GM19324 (cell line): ENCODE measurements around the gene ORAI3.

Source experiments
- ATAC-seq: cut with Tn5 transposase; IDR thresholded peaks from one replicate; pipeline ENCODE4 v1.9.1; 2021; ENCODE audit warnings: mild to moderate bottlenecking, moderate library complexity; ENCODE audit not compliant: unreplicated experiment, low FRiP score

Gene ORAI3

DNA sequence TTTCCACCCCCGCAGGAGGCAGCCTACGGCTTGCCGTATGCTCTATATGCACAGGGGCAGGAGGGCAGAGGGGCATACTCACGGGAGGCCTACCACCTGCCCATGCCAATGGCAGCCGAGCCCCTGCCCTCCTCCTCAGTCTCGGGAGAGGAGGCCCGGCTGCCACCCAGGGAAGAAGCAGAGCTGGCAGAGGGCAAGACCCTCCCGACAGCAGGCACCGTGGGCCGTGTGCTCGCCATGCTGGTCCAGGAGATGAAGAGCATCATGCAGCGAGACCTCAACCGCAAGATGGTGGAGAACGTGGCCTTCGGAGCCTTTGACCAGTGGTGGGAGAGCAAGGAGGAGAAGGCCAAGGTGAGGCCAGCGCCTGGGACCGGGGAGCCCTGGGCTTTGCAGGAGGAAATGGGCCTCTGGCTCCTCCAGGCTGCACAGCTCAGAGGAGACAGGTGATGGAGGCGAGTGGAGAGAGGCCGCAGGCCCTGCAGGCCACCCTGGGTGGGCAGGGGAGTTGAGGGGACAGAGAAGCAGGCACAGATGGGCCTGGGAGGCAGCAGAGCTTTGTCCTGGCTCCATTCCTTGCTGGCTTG, 17.3 kb downstream of the ORAI3 start:
- ATAC-seq, result no peak

GRCh38 chr16:30967795-30968194, 18.9 kb downstream of the ORAI3 start:
- no peak for ATAC-seq

GRCh38 chr16:30969246-30969842, 20.5 kb downstream of the ORAI3 start:
- ATAC-seq, result no peak

GRCh38 chr16:30971298-30971697, 22.4 kb downstream of the ORAI3 start:
- ATAC-seq, result no peak

DNA sequence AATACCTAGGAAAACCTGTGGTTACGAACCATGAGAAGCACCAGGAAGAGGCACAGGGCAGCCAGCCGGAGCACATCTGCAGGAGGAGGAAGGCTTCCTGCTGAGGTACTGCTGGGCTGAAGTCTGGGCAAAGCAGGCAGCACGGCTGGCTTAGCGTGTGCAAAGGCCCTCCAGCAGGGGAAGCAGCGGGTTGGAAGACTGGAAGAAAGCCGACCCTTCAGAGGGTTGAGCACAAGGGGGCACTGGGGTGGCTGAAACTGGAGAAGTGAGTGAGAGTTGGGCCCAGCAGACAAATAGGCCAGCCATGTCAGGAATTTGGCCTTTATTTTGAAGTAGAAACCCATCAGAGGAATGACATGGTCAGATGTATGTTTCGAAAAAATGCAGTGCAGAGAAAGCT, 24.0 kb downstream of the ORAI3 start:
- ATAC-seq, result no peak

GRCh38 chr16:30974348-30974747, 25.5 kb downstream of the ORAI3 start:
- no peak for ATAC-seq

- ATAC-seq, result no peak
These were observed 27.6 kb downstream of the ORAI3 start for GRCh38 chr16:30976486-30976885.

DNA sequence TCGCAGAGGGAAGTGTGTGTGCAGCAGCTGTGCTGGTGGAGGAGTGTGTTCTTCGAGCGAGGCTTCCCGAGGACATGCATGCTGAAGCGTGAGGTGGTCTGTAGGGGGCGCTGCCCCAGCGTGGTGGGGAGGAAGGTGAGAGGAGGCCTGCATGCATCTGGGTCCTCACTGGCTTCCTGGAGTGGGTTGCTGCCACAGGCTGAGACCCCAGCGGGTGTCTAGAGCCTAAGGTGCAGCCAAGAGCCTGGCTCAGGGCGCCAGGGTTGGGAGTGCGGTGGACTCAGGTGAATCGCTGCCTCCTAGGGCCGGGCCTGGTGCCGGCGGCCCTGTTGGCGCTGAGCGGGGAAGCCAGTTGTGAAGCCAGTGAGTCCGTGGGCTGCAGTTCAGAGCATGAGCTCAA, 28.6 kb downstream of the ORAI3 start:
- ATAC-seq, result no peak

GRCh38 chr16:30979170-30980022, 30.5 kb downstream of the ORAI3 start:
- no peak for ATAC-seq

DNA sequence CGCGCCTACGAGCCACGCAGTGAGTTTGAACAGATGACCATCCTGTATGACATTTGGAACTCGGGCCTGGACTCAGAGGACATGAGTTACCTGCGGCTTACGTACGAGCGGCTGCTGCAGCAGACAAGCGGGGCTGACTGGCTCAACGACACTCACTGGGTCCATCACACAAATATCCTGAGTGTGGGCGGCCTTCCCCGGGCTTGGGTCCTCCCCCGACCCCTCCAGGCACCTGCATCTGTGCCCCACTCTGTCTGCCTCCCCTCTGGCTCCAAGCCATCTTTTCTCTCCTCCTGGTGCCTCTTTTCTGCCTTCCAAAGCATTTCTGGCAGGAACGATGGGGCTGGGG, 31.1 kb downstream of the ORAI3 start:
- no peak for ATAC-seq

DNA sequence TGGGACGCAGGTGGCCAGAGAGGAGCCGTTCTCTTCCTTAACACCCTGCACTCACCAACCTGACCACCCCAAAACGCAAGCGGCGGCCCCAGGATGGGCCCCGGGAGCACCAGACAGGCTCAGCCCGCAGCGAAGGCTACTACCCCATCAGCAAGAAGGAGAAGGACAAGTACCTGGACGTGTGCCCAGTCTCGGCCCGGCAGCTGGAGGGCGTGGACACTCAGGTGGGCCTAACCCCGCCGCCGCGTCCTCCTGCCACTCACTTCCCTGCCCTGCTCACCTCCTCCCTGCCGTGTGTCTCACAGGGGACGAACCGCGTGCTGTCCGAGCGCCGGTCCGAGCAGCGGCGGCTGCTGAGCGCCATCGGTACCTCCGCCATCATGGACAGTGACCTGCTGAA, 31.6 kb downstream of the ORAI3 start:
- no peak for ATAC-seq

DNA sequence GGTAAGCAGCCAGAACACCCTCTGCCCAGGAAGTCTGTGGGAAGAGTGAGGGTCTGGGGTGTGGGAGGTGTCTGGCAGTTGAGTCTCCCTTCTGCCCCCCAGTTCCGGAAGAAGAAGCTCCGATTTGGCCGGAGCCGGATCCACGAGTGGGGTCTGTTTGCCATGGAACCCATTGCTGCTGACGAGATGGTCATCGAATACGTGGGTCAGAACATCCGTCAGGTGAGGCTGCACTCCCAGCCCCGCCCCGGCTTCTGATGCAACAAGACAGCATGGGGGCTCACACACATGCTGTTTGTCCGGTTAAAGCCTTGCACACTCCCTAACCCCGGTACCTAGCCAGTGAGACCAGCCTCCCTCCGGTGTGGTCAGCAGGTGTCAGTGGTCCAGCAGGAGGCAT, 32.1 kb downstream of the ORAI3 start:
- no peak for ATAC-seq

DNA sequence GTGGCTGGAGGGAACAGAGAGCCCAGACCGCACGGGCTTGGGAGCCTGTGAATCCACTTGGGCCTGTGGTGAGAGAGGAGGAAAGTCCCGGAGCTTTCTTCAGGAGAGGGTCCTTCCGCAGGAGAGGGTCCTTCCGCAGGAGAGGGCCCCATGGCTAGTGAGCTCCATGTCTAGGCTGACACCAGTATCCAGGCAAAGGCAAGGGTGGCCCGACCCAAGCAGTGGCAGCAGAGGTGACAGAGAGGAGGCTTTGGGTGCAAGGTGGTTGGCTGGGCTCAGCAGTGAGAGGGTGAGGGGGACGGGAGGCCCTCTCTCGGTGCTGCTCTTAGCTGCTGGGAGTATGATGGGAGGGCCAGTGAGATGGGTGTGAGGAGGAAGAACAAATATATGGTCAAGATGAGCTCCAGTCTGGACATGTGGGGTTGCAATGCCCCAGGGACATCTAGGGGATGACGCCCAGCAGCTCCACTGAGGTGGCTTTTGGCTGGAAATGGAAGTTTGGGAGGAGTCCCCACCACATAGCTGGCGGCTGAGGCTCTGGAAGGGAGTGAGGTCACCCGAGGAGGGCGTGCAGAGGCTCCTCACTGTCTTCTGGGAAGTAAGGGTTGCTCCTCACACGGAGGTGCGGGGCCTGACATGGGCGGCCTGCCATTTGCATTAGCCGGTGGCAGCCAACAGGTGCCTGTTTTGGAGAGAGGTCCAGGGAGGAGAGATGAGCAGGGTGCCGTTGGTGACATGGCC, 33.9 kb downstream of the ORAI3 start:
- ATAC-seq, result no peak

DNA sequence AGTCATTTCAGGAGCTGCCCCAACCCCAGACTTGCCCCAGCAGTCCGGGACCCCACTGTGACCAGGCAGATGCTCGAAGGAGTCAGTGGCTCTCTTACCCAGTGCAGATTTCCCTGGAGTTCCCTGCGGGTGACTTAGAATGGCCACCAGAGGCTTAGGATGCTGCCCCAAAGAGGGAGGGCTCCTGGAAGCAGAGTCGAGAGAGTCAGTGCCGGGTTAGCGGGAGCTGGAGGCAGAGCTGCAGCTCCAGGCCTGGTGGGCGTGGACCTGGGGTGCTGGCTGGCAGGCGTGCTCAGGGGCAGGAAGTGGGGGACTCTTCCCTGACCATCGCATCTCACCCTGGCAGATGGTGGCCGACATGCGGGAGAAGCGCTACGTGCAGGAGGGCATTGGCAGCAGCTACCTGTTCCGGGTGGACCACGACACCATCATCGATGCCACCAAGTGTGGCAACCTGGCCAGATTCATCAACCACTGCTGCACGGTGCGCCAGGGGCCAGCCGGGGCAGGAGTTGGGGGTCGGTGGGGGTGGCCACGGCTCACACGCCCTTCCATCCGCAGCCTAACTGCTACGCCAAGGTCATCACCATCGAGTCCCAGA, 34.5 kb downstream of the ORAI3 start:
- ATAC-seq, result no peak

GRCh38 chr16:30983898-30984610, 35.2 kb downstream of the ORAI3 start:
- ATAC-seq, result no peak

- ATAC-seq, result no peak
These were observed 36.0 kb downstream of the ORAI3 start, which contains the start of gene HSD3B7 for GRCh38 chr16:30984669-30985400. HSD3B7 (plus strand) TSS chr16:30985207; CDS start chr16:30985659, 452 bp downstream.

GRCh38 chr16:30985401-30986128, 36.7 kb downstream of the ORAI3 start:
- no peak for ATAC-seq

DNA sequence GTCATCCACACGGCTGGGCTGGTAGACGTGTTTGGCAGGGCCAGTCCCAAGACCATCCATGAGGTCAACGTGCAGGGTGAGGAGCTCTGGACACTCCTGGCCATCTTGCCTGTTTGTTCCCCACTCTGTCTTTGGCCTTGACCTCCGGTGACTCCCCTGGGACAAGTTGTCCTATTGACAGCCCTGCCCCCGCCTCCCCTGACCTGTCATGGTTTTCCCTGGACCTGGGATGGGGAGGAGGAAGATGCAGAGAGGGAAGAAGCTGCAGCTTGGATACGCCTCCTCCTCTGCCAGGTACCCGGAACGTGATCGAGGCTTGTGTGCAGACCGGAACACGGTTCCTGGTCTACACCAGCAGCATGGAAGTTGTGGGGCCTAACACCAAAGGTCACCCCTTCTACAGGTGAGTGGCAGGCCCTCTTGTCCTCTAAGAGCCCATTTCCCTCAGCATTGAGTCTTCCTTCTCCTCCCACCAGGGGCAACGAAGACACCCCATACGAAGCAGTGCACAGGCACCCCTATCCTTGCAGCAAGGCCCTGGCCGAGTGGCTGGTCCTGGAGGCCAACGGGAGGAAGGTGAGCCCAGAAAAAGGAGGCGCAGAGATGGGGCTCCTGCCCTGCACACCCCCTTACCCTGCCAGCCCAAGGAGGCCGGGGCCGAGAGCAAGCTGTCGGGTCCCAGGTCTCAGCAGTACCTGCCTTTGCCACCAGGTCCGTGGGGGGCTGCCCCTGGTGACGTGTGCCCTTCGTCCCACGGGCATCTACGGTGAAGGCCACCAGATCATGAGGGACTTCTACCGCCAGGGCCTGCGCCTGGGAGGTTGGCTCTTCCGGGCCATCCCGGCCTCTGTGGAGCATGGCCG, 37.5 kb downstream of the ORAI3 start:
- no peak for ATAC-seq
